HCT116 (cell line): ENCODE data around the gene SMG9.

ENCODE experiments used
- CEBPB ChIP-seq: IDR thresholded peaks from 2 replicates; pipeline ENCODE4 v1.6.1; 2012; ENCODE audit warnings: low read depth
- ELF1 ChIP-seq: IDR thresholded peaks from 2 replicates; pipeline ENCODE4 v1.6.1; 2012; ENCODE audit warnings: low read depth, borderline replicate concordance
- EZH2 ChIP-seq: fragments of 200-600 bp; sonication (generic); IDR thresholded peaks from 2 replicates; pipeline ENCODE4 v1.6.1; 2017; ENCODE audit warnings: antibody characterized with exemption, mixed run types
- POLR2A ChIP-seq: IDR thresholded peaks from 2 replicates; pipeline ENCODE4 v1.7.0; 2011; ENCODE audit warnings: borderline replicate concordance; ENCODE audit not compliant: insufficient read depth, insufficient read length; ENCODE audit errors: extremely low read depth
- RAD21 ChIP-seq: IDR thresholded peaks from 2 replicates; pipeline ENCODE4 v1.6.1; 2012; ENCODE audit warnings: low read depth, mild to moderate bottlenecking
- SP1 ChIP-seq: IDR thresholded peaks from 2 replicates; pipeline ENCODE4 v1.6.1; 2012; ENCODE audit warnings: low read depth
- TF ChIP-seq, protein P1 (sequence below), 3 experiments: fragments of 200-600 bp in 1 of 3; sonication (generic) in 1 of 3; IDR thresholded peaks in 2 of 3; conservative IDR thresholded peaks in 1 of 3; 2 replicates each; pipeline ENCODE4 v1.5.1; 2012 to 2017; ENCODE audit warnings: low read depth in 2 of 3, low read length in 2 of 3, antibody characterized with exemption in 1 of 3, borderline replicate concordance in 1 of 3, control low read depth in 1 of 3, mild to moderate bottlenecking in 1 of 3, mixed read lengths in 1 of 3, mixed run types in 1 of 3, moderate library complexity in 1 of 3; ENCODE audit not compliant: insufficient read depth in 1 of 3
- TF ChIP-seq, protein P2 (sequence below): IDR thresholded peaks from 2 replicates; pipeline ENCODE4 v1.6.1; 2012; ENCODE audit warnings: low read depth

- TF ChIP-seq ELF1 (no peak), RAD21 (no peak), SP1 (no peak), EZH2 (no peak), POLR2A (no peak), CEBPB (no peak)
- TF ChIP-seq, protein P1, sequence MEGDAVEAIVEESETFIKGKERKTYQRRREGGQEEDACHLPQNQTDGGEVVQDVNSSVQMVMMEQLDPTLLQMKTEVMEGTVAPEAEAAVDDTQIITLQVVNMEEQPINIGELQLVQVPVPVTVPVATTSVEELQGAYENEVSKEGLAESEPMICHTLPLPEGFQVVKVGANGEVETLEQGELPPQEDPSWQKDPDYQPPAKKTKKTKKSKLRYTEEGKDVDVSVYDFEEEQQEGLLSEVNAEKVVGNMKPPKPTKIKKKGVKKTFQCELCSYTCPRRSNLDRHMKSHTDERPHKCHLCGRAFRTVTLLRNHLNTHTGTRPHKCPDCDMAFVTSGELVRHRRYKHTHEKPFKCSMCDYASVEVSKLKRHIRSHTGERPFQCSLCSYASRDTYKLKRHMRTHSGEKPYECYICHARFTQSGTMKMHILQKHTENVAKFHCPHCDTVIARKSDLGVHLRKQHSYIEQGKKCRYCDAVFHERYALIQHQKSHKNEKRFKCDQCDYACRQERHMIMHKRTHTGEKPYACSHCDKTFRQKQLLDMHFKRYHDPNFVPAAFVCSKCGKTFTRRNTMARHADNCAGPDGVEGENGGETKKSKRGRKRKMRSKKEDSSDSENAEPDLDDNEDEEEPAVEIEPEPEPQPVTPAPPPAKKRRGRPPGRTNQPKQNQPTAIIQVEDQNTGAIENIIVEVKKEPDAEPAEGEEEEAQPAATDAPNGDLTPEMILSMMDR (IDR thresholded peaks at IDR 0.05 in 2 of 3, conservative IDR thresholded peaks at IDR 0.05 in 1 of 3; ENCODE audit: borderline replicate concordance in 1 of 3, insufficient read depth in 1 of 3, low read depth in 2 of 3, low read length in 2 of 3) = no peak
- TF ChIP-seq, protein P2, sequence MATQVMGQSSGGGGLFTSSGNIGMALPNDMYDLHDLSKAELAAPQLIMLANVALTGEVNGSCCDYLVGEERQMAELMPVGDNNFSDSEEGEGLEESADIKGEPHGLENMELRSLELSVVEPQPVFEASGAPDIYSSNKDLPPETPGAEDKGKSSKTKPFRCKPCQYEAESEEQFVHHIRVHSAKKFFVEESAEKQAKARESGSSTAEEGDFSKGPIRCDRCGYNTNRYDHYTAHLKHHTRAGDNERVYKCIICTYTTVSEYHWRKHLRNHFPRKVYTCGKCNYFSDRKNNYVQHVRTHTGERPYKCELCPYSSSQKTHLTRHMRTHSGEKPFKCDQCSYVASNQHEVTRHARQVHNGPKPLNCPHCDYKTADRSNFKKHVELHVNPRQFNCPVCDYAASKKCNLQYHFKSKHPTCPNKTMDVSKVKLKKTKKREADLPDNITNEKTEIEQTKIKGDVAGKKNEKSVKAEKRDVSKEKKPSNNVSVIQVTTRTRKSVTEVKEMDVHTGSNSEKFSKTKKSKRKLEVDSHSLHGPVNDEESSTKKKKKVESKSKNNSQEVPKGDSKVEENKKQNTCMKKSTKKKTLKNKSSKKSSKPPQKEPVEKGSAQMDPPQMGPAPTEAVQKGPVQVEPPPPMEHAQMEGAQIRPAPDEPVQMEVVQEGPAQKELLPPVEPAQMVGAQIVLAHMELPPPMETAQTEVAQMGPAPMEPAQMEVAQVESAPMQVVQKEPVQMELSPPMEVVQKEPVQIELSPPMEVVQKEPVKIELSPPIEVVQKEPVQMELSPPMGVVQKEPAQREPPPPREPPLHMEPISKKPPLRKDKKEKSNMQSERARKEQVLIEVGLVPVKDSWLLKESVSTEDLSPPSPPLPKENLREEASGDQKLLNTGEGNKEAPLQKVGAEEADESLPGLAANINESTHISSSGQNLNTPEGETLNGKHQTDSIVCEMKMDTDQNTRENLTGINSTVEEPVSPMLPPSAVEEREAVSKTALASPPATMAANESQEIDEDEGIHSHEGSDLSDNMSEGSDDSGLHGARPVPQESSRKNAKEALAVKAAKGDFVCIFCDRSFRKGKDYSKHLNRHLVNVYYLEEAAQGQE = no peak
Measured at GRCh38 chr19:43727593-43727853, 27.2 kb downstream of the SMG9 start.
